ENCODE results near the gene NAIF1. TPM values are rescaled to one million over a fixed set of nuclear protein-coding genes. Genes with fewer than 3 reads are reported as not detected.

The NAIF1 gene
- total RNA-seq, 1 donor from 2014 or later = 7.0 TPM

GRCh38 chr9:128015696-128016095, 51.4 kb downstream of the NAIF1 start:
- no peak for TF ChIP-seq CTCF (conservative IDR thresholded peaks at IDR 0.05; ENCODE audit: low read depth, low read length)
- no peak for DNase-seq (ENCODE audit: low read depth)
- H3K4me3 ChIP-seq (ENCODE audit: low read depth, low read length) = no peak overlapping the region

Other genes with a start within 250 kb of the NAIF1 start
- gene ENG, start 212.7 kb downstream of the NAIF1 start, total RNA-seq = 5.0 and 10.6 TPM in 2 replicates
- gene AK1, start 189.6 kb downstream of the NAIF1 start, total RNA-seq = 48.1 and 58.3 TPM in 2 replicates
- 23.5 and 25.8 TPM in 2 replicates for gene ST6GALNAC6, start 167.7 kb downstream of the NAIF1 start, total RNA-seq
- 27.4 and 28.2 TPM in 2 replicates for gene ST6GALNAC4, start 150.3 kb downstream of the NAIF1 start, total RNA-seq
- 0.87 and 6.9 TPM in 2 replicates for gene PIP5KL1, start 136.5 kb downstream of the NAIF1 start, total RNA-seq
- gene DPM2, start 129.5 kb downstream of the NAIF1 start, total RNA-seq = 26.2 and 26.5 TPM in 2 replicates
- gene EEIG1, start 86.3 kb downstream of the NAIF1 start, total RNA-seq = 3.9 and 5.0 TPM in 2 replicates
- gene SLC25A25, start 912 bp upstream of the NAIF1 start, total RNA-seq = 7.3 and 12.2 TPM in 2 replicates
- 58.5 and 91.0 TPM in 2 replicates for gene PTGES2, start 60.4 kb upstream of the NAIF1 start, total RNA-seq
- gene LCN2, start 82.1 kb upstream of the NAIF1 start, total RNA-seq = 45.7 and 106 TPM in 2 replicates
- gene BBLN, start 92.9 kb upstream of the NAIF1 start, total RNA-seq = 194 and 269 TPM in 2 replicates
- gene CIZ1, start 124.3 kb upstream of the NAIF1 start, total RNA-seq = 56.7 and 76.7 TPM in 2 replicates
- gene DNM1, start 136.1 kb upstream of the NAIF1 start, total RNA-seq = 2.6 and 16.7 TPM in 2 replicates
- 35.9 and 41.3 TPM in 2 replicates for gene GOLGA2, start 208.7 kb upstream of the NAIF1 start, total RNA-seq
- gene SWI5, start 209.0 kb upstream of the NAIF1 start, total RNA-seq = 25.3 and 37.4 TPM in 2 replicates

Data from epithelial cell of proximal tubule (primary cell).